Measurements from ENCODE around the gene APBB1IP.

DNA sequence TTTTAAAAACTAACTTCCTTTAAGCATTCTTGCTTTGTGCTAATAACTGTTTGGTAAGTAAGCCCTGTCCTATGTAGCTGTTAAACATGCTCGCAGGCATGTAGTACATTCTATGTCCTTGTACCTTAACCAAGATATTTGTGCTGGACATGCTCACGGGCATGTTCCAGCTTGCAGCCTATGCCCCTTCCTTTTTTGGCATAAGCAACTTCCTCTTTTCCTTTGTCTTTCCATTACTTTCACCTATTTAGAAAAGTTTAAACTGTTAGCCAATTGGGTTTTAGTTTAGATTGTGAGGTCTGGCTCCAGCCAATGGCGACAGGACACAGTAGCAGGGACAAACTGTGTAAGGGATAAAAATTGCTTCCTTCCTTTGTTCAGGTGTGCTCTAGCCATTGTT lies 14.4 kb upstream of the APBB1IP start:
- TF ChIP-seq CTCF (IDR thresholded peaks at IDR 0.05): no peak
- no peak for TF ChIP-seq POLR2A (IDR thresholded peaks at IDR 0.05)
